ENCODE measurements around the gene COL26A1. TPM values are rescaled to one million over a fixed set of nuclear protein-coding genes. Genes with fewer than 3 reads are reported as not detected.

Gene COL26A1
- total RNA-seq, 2 donors from 2014 or later: 0.35 TPM; not detected in 1

- Histone ChIP-seq H3K36me3 (no peaks in the 10 kb centered on the region), H3K4me3 (no peak overlapping the region), H3K27ac (no peak overlapping the region), H3K27me3 (no peaks in the 10 kb centered on the region), H3K9me3 (no peaks in the 10 kb centered on the region), H3K4me1 (no peaks in the 10 kb centered on the region), H3K9ac (ENCODE audit: low read depth in 2 of 2, low read length in 2 of 2) (no peak overlapping the region)
- TF ChIP-seq, protein P1, sequence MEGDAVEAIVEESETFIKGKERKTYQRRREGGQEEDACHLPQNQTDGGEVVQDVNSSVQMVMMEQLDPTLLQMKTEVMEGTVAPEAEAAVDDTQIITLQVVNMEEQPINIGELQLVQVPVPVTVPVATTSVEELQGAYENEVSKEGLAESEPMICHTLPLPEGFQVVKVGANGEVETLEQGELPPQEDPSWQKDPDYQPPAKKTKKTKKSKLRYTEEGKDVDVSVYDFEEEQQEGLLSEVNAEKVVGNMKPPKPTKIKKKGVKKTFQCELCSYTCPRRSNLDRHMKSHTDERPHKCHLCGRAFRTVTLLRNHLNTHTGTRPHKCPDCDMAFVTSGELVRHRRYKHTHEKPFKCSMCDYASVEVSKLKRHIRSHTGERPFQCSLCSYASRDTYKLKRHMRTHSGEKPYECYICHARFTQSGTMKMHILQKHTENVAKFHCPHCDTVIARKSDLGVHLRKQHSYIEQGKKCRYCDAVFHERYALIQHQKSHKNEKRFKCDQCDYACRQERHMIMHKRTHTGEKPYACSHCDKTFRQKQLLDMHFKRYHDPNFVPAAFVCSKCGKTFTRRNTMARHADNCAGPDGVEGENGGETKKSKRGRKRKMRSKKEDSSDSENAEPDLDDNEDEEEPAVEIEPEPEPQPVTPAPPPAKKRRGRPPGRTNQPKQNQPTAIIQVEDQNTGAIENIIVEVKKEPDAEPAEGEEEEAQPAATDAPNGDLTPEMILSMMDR (IDR thresholded peaks at IDR 0.05): no peak
- DNase-seq: no peak
- intact Hi-C loops (cut with DNase I): no loop called here
Measured at GRCh38 chr7:101399759-101400158, 37.1 kb downstream of the COL26A1 start.

DNA sequence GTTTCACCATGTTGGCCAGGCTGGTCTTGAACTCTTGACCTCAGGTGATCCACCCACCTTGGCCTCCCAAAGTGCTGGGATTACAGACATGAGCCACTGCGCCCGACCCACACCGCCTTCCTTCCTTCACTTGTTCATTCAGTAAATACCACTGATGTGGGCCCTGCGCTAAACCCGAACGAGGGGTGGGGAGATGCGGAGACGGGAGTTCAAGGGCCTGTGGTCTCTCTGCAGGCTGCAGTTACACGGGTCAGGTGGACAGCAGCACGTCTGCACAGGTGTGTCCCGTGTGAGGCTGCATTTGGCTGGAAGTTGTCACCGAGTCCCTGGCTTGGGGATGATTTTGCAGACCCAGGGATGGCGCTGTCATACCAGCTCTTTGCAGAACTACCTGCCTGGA, 38.1 kb downstream of the COL26A1 start:
- DNase-seq: no peak
- intact Hi-C loops (cut with DNase I): no loop called here
- Histone ChIP-seq H3K27me3 (no peaks in the 10 kb centered on the region), H3K4me1 (no peaks in the 10 kb centered on the region), H3K9me3 (no peaks in the 10 kb centered on the region), H3K27ac (no peak overlapping the region), H3K4me3 (no peak overlapping the region), H3K9ac (ENCODE audit: low read depth in 2 of 2, low read length in 2 of 2) (no peak overlapping the region), H3K36me3 (no peaks in the 10 kb centered on the region)
- TF ChIP-seq, protein P1 (IDR thresholded peaks at IDR 0.05): no peak

DNA sequence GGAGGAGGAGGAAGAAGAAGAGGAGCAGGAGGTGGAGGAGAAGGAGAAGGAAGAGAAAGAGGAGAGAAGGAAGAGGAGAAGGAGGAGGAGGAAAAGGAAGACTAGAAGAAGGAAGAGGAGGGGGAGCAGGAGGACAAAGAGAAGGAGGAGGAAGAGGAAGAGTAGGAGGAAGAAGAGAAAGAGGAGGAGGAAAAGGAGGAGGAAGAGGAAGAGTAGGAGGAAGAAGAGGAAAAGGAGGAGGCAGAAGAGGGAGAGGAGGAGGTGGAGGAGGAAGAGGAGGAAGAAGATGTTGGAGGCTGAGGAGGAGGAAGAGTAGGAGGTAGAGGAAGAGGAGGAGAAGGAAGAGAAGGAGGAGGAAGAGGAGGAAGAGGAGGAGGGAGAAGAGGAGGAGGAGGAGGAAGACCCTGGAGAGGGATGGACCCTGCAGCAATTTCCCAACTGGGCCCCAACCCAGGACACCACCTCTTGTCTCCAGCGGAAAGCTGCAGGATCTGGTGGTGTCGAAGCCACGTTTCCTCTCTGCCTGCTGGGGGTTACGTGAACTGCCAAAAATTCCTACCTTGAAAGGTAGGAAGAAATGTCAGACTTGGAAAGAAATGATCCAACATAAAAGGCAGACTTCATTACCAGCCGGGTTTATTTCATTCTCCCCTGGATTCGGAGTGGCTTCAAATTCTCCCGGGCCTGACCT, 38.9 kb downstream of the COL26A1 start:
- TF ChIP-seq, protein P1 (IDR thresholded peaks at IDR 0.05): no peak
- no peaks in the 10 kb centered on the region for H3K4me1 ChIP-seq
- no peak overlapping the region for H3K4me3 ChIP-seq
- H3K9me3 ChIP-seq: no peaks in the 10 kb centered on the region
- intact Hi-C loops (cut with DNase I): no loop called here
- H3K9ac ChIP-seq (ENCODE audit: low read depth in 2 of 2, low read length in 2 of 2): no peak overlapping the region
- no peaks in the 10 kb centered on the region for H3K27me3 ChIP-seq
- no peak overlapping the region for H3K27ac ChIP-seq
- no peak for DNase-seq
- H3K36me3 ChIP-seq: no peaks in the 10 kb centered on the region

DNA sequence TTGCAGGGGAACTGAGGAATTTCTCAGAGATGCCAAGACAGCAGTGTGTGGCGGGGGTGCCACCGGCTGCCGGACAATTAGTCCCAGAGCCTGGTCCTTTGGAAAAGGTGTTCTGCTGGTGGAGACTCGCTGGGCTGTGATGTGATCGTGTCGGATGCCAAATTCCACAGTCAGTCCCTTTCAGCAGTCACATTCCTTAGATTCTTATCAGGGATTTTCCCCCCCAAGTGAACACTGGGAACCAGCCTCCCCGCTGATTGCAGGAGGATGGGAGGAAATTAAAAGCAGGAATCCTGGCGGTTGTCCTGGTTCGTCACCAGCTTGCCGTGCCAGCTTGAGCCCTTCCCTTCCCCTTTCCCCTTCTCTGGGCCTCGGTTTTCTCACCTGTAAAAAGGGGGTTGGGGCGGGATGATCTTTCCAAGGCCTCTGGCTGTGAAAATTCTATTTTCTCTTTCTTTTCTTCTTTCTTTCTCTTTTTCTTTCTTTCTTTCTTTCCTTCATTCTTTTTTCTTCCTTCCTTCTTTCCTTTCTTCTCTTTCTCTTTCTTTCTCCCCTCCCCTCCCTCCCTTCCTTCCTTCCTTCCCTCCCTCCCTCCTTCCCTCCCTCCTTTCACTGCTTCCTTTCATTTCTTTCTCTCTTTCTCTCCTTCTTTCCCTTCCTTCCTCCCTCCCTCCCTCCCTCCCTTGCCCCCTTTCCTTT, 39.6 kb downstream of the COL26A1 start:
- Histone ChIP-seq H3K4me3 (no peak overlapping the region), H3K9ac (ENCODE audit: low read depth in 2 of 2, low read length in 2 of 2) (no peak overlapping the region), H3K9me3 (no peaks in the 10 kb centered on the region), H3K27me3 (no peaks in the 10 kb centered on the region), H3K27ac (no peak overlapping the region), H3K36me3 (no peaks in the 10 kb centered on the region), H3K4me1 (no peaks in the 10 kb centered on the region)
- DNase-seq: no peak
- TF ChIP-seq, protein P1 (IDR thresholded peaks at IDR 0.05): no peak
- intact Hi-C loops (cut with DNase I): no loop called here

DNA sequence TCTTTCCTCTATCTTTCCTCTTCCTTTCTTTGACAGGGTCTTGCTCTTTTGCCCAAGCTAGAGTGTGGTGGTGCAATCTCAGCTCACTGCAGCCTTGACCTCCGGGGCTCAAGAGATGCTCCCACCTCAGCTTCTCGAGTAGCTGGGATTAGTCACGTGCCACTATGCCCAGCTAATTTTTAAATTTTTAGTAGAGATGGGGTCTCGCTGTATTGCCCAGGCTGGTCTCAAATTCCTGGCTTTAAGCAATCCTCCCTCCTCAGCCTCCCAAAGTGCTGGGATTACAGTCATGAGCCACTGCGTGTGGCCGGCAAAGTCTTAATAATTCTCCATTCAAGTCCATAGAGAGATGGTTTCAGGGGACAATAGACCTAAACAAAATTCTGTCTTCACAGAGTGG, 40.2 kb downstream of the COL26A1 start:
- no peaks in the 10 kb centered on the region for H3K27me3 ChIP-seq
- no peak for DNase-seq
- H3K36me3 ChIP-seq: no peaks in the 10 kb centered on the region
- intact Hi-C loops (cut with DNase I): no loop called here
- H3K27ac ChIP-seq: no peak overlapping the region
- no peaks in the 10 kb centered on the region for H3K9me3 ChIP-seq
- TF ChIP-seq, protein P1 (IDR thresholded peaks at IDR 0.05): no peak
- no peak overlapping the region for H3K9ac ChIP-seq (ENCODE audit: low read depth in 2 of 2, low read length in 2 of 2)
- no peaks in the 10 kb centered on the region for H3K4me1 ChIP-seq
- no peak overlapping the region for H3K4me3 ChIP-seq
